Mesenchymal stem cell (in vitro differentiated cells and primary cell): Measurements from ENCODE around the gene KCNE1.
"Not testable (repeated sequence)": the region's sequence is repeated elsewhere in the genome, so short reads cannot be mapped to it uniquely, and the experiment has no call there.

Experiments
- DNase-seq: peaks from one replicate; pipeline ENCODE4 v3.0.0-alpha.2; 2013
- H2AFZ ChIP-seq: one replicate; pipeline ENCODE4 v1.6.1; 2013; ENCODE audit warnings: low read depth, mild to moderate bottlenecking, control low read depth, inconsistent platforms, low read length, moderate library complexity
- H2AK5ac ChIP-seq: 2 replicates; pipeline ENCODE4 v1.6.1; 2013; ENCODE audit warnings: low read length, moderate library complexity, mild to moderate bottlenecking, inconsistent platforms; ENCODE audit not compliant: severe bottlenecking
- H2BK120ac ChIP-seq: one replicate; pipeline ENCODE4 v1.6.1; 2013; ENCODE audit warnings: low read depth, mild to moderate bottlenecking, inconsistent platforms, low read length, moderate library complexity
- H2BK12ac ChIP-seq, 2 experiments: one replicate each; pipeline ENCODE4 v1.6.1; 2013; ENCODE audit warnings: inconsistent platforms in 2 of 2, low read length in 2 of 2, mild to moderate bottlenecking in 2 of 2, moderate library complexity in 2 of 2, control low read depth in 1 of 2
- H2BK15ac ChIP-seq: one replicate; pipeline ENCODE4 v1.6.1; 2013; ENCODE audit warnings: mild to moderate bottlenecking, low read depth, inconsistent platforms; ENCODE audit not compliant: poor library complexity, severe bottlenecking
- H2BK5ac ChIP-seq: 2 replicates; pipeline ENCODE4 v1.6.1; 2013; ENCODE audit warnings: low read depth, mild to moderate bottlenecking, low read length, control low read depth, inconsistent platforms; ENCODE audit not compliant: poor library complexity, severe bottlenecking
- H3K14ac ChIP-seq, 2 experiments: one replicate each; pipeline ENCODE4 v1.6.1; 2013; ENCODE audit warnings: inconsistent platforms in 2 of 2, low read length in 2 of 2, control low read depth in 1 of 2, mild to moderate bottlenecking in 1 of 2, moderate library complexity in 1 of 2
- H3K18ac ChIP-seq, 2 experiments: one replicate each; pipeline ENCODE4 v1.6.1; 2013; ENCODE audit warnings: inconsistent platforms in 2 of 2, low read length in 2 of 2, control low read depth in 1 of 2, low read depth in 1 of 2, mild to moderate bottlenecking in 1 of 2
- H3K23ac ChIP-seq, 2 experiments: one replicate each; pipeline ENCODE4 v1.6.1; 2013; ENCODE audit warnings: inconsistent platforms in 2 of 2, low read length in 2 of 2, mild to moderate bottlenecking in 2 of 2, moderate library complexity in 2 of 2, control low read depth in 1 of 2
- H3K27ac ChIP-seq: 2 replicates; pipeline ENCODE4 v1.5.1; 2013; ENCODE audit warnings: mild to moderate bottlenecking, moderate library complexity, low read length, control low read depth, inconsistent platforms; ENCODE audit not compliant: poor library complexity, severe bottlenecking
- H3K27me3 ChIP-seq, 2 experiments: 2 replicates each; pipeline versions ENCODE4 v1.6.1 to v1.7.0; 2013; ENCODE audit warnings: low read length in 2 of 2, mild to moderate bottlenecking in 2 of 2, moderate library complexity in 2 of 2, control low read depth in 1 of 2, inconsistent platforms in 1 of 2; ENCODE audit not compliant: control insufficient read depth in 1 of 2, insufficient read depth in 1 of 2
- H3K36me3 ChIP-seq, 2 experiments: 2 replicates each; pipeline versions ENCODE4 v1.6.1 to v1.7.0; 2013; ENCODE audit warnings: low read length in 2 of 2, control low read depth in 1 of 2, inconsistent platforms in 1 of 2, low read depth in 1 of 2, mild to moderate bottlenecking in 1 of 2; ENCODE audit not compliant: insufficient read depth in 2 of 2, control insufficient read depth in 1 of 2
- H3K4ac ChIP-seq, 2 experiments: one replicate each; pipeline ENCODE4 v1.6.1; 2013; ENCODE audit warnings: inconsistent platforms in 2 of 2, low read length in 2 of 2, mild to moderate bottlenecking in 2 of 2, moderate library complexity in 2 of 2, control low read depth in 1 of 2, low read depth in 1 of 2
- H3K4me1 ChIP-seq: 2 replicates; pipeline ENCODE4 v1.6.1; 2013; ENCODE audit warnings: low read depth, low read length, control low read depth; ENCODE audit not compliant: control insufficient read depth, insufficient read depth
- H3K4me2 ChIP-seq: 2 replicates; pipeline ENCODE4 v1.6.1; 2013; ENCODE audit warnings: low read length, mild to moderate bottlenecking, inconsistent platforms; ENCODE audit not compliant: poor library complexity, severe bottlenecking
- H3K4me3 ChIP-seq, 2 experiments: 2 replicates each; pipeline versions ENCODE4 v1.5.1 to v1.7.0; 2013; ENCODE audit warnings: low read length in 2 of 2, mild to moderate bottlenecking in 2 of 2, control low read depth in 1 of 2, low read depth in 1 of 2; ENCODE audit not compliant: insufficient read depth in 1 of 2
- H3K79me1 ChIP-seq: replicated peaks from 2 replicates; pipeline ENCODE4 v1.6.1; 2013; ENCODE audit warnings: mild to moderate bottlenecking, control low read depth, low read length, inconsistent platforms; ENCODE audit not compliant: poor library complexity, severe bottlenecking
- H3K9ac ChIP-seq: 2 replicates; pipeline ENCODE4 v1.7.0; 2013; ENCODE audit warnings: mild to moderate bottlenecking, low read length, moderate library complexity
- H3K9me3 ChIP-seq: 2 replicates; pipeline ENCODE4 v1.7.0; 2013; ENCODE audit warnings: mild to moderate bottlenecking, low read length; ENCODE audit not compliant: control insufficient read depth
- H4K8ac ChIP-seq: one replicate; pipeline ENCODE4 v1.6.1; 2013; ENCODE audit warnings: inconsistent platforms, mild to moderate bottlenecking, low read length, moderate library complexity
- H4K91ac ChIP-seq: one replicate; pipeline ENCODE4 v1.6.1; 2013; ENCODE audit warnings: mild to moderate bottlenecking, low read length, inconsistent platforms
- WGBS: methylation state at CpG from one replicate; pipeline ENCODE4 v1.1.7; 2013; ENCODE audit warnings: mixed read lengths; 5-methylcytosine and 5-hydroxymethylcytosine counted together

Gene KCNE1

GRCh38 chr21:34456180-34456579, 55.8 kb downstream of the KCNE1 start:
- not testable (repeated sequence) for H3K4me3 ChIP-seq, H2BK15ac ChIP-seq, H3K18ac ChIP-seq, H2BK120ac ChIP-seq, H3K4me2 ChIP-seq, H3K36me3 ChIP-seq, H3K79me1 ChIP-seq, H4K91ac ChIP-seq, H3K9ac ChIP-seq, H3K14ac ChIP-seq, H2AK5ac ChIP-seq, H2AFZ ChIP-seq, H2BK5ac ChIP-seq, H3K27me3 ChIP-seq, DNase-seq, H4K8ac ChIP-seq, H2BK12ac ChIP-seq, H3K27ac ChIP-seq, H3K4me1 ChIP-seq, H3K23ac ChIP-seq, H3K9me3 ChIP-seq, H3K4ac ChIP-seq
- no CpG with 5 or more reads among the region's 6 CpGs for WGBS

GRCh38 chr21:34455628-34456027, 56.4 kb downstream of the KCNE1 start:
- H3K27ac ChIP-seq, H2AFZ ChIP-seq, H4K8ac ChIP-seq, H3K27me3 ChIP-seq, H2BK15ac ChIP-seq, H3K18ac ChIP-seq, H3K36me3 ChIP-seq, DNase-seq, H3K23ac ChIP-seq, H2AK5ac ChIP-seq, H2BK12ac ChIP-seq, H3K14ac ChIP-seq, H2BK5ac ChIP-seq, H3K4me1 ChIP-seq, H3K9ac ChIP-seq, H4K91ac ChIP-seq, H3K4ac ChIP-seq, H3K4me3 ChIP-seq, H3K79me1 ChIP-seq, H2BK120ac ChIP-seq, H3K9me3 ChIP-seq, H3K4me2 ChIP-seq: not testable (repeated sequence)
- WGBS = no CpG with 5 or more reads among the region's 10 CpGs

- H4K8ac ChIP-seq, H2BK15ac ChIP-seq, H4K91ac ChIP-seq, H3K36me3 ChIP-seq, H2AFZ ChIP-seq, H2AK5ac ChIP-seq, H3K4me3 ChIP-seq, H3K4me2 ChIP-seq, H3K79me1 ChIP-seq, H2BK12ac ChIP-seq, H3K4me1 ChIP-seq, H2BK120ac ChIP-seq, DNase-seq, H3K9me3 ChIP-seq, H3K18ac ChIP-seq, H3K4ac ChIP-seq, H3K23ac ChIP-seq, H3K14ac ChIP-seq, H3K27ac ChIP-seq, H2BK5ac ChIP-seq, H3K9ac ChIP-seq, H3K27me3 ChIP-seq: not testable (repeated sequence)
- no CpG with 5 or more reads among the region's 8 CpGs for WGBS
These were observed 65.0 kb downstream of the KCNE1 start for GRCh38 chr21:34447018-34447417.

- H2BK5ac ChIP-seq, H4K91ac ChIP-seq, H3K14ac ChIP-seq, H3K4me1 ChIP-seq, H4K8ac ChIP-seq, H2BK15ac ChIP-seq, H3K23ac ChIP-seq, DNase-seq, H2BK12ac ChIP-seq, H2BK120ac ChIP-seq, H3K27me3 ChIP-seq, H3K4me3 ChIP-seq, H3K9me3 ChIP-seq, H3K36me3 ChIP-seq, H3K9ac ChIP-seq, H3K4me2 ChIP-seq, H2AFZ ChIP-seq, H3K79me1 ChIP-seq, H3K27ac ChIP-seq, H3K4ac ChIP-seq, H2AK5ac ChIP-seq, H3K18ac ChIP-seq: not testable (repeated sequence)
- WGBS = no CpG with 5 or more reads among the region's 4 CpGs
These were observed 68.5 kb downstream of the KCNE1 start for GRCh38 chr21:34443486-34443885.
